Measurements from ENCODE around the gene PRSS50.

The PRSS50 gene

GRCh38 chr3:46692566-46692990 lies 25.1 kb downstream of the PRSS50 start:
- no peak for DNase-seq (ENCODE audit: low read depth in 2 of 3, low spot score in 1 of 3)

- DNase-seq (ENCODE audit: low read depth in 2 of 3, low spot score in 1 of 3): no peak
Measured at GRCh38 chr3:46690798-46691197, 26.9 kb downstream of the PRSS50 start.

DNA sequence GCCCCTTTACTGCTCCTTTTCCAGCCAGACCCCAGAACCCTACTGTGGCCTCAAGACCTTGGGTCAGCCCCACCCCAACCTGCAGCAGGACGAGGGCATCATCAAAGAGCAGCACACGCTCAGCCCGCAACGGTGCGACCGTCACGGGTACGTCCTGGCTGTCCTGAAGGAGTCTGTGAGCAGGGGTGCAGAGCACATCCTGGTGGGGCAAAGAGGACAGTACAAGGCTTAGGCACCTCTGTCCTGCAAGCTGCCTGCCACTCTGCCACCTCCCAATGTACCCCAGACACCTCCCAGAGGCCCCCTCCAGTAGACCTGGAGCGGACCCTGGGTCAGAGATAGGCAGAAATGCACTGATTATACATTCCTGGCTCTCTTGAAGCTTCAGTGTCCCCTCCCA lies 32.2 kb downstream of the PRSS50 start:
- no peak for DNase-seq (ENCODE audit: low read depth in 2 of 3, low spot score in 1 of 3)

DNA sequence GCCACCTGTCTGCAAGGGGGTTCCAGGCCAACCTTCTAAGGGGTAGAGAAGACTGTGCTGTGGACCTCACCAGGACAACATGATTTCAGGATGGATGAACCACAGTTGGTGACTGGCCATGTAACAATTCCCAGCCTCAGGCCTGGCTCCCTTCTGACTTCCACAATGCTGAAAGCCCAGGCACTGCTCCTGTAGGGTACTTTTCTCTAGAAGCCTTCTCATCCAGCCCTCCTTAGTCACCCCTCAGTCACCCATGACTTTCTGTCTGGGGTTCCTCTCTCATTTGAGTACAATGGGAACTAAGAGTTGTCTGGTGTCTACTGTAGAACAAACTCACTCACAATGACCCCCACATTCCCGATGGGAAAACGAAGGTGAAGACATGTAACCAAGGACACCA lies 32.8 kb downstream of the PRSS50 start:
- no peak for DNase-seq (ENCODE audit: low read depth in 2 of 3, low spot score in 1 of 3)

GRCh38 chr3:46682974-46683373 lies 34.7 kb downstream of the PRSS50 start:
- no peak for DNase-seq (ENCODE audit: low read depth in 2 of 3, low spot score in 1 of 3)

DNA sequence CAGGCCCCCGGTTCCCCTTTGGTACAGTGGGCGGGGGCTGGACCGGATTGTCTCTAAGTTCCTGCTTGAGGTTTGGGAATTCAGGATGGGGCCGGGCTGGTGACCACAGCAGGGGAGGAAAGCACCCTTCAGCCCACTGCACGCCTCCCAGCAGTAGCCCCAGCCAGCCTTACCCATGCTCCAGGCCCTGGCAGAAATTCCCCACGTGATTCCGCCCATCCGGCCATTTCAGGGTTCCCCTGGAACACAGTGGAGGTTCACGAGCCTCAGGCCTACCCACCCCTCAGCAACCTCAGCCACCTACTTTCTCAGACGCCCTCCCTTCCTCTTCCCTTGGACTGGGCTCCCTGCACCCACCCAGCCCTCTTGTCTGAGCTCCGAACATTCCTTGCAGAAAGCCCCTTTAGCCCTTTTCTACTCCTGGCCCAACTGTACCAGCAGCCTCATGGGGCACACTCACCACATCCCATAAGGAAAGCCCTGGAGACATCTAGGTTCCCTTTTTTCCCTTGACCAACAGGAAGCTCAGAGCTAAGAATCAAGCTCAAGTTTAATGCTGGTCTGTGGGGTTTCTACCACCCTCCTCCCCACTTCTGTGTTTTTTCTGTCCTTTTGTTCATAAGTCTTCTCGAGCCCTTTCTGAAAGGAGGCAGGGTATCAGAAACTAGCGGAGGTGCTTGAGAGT lies 35.7 kb downstream of the PRSS50 start:
- DNase-seq (ENCODE audit: low read depth in 2 of 3, low spot score in 1 of 3): no peak

DNA sequence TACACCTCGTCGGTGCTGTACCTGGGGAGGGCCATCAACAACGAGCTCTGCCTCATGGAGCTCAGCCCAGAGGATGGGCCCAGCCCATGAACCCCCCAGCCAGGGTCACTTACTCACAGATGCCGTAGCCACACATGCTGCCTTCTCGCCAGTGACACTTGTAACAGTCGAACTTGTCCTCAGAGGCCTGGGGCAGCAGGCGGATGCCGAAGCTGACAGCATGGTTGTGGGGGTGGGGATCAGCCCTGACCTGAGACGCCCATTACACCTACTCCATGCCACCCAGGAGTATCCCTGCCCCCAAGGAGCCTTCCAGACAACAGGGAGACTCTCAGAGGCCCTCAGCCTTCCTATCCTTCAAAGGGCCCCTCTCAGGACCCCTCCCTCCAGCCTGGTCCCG lies 36.3 kb downstream of the PRSS50 start:
- DNase-seq (ENCODE audit: low read depth in 2 of 3, low spot score in 1 of 3): no peak

GRCh38 chr3:46680298-46680826 lies 37.3 kb downstream of the PRSS50 start:
- DNase-seq (ENCODE audit: low read depth in 2 of 3, low spot score in 1 of 3): no peak

DNA sequence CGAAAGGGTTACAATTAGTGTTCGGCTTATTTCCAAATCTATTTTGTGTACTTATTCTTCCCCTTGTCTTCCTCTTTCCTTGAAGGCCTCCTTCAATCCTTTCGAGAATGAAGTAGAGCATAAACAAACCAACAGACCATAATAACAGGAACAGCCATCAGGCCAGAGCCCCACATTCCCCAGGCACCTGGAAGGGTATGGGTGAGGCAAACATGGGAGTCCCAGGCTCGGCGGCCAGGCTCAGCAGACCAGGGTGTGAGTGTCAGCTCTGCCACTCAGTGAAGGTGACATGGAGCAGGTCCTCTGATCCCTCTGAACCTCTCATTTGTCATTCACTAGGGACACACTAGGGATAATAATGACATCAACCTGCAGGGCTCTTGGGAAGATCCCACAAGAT lies 38.0 kb downstream of the PRSS50 start:
- DNase-seq (ENCODE audit: low read depth in 2 of 3, low spot score in 1 of 3): no peak

GRCh38 chr3:46678280-46678679 lies 39.4 kb downstream of the PRSS50 start:
- DNase-seq (ENCODE audit: low read depth in 2 of 3, low spot score in 1 of 3): no peak

GRCh38 chr3:46677411-46677726 lies 40.3 kb downstream of the PRSS50 start:
- no peak for DNase-seq (ENCODE audit: low read depth in 2 of 3, low spot score in 1 of 3)

DNA sequence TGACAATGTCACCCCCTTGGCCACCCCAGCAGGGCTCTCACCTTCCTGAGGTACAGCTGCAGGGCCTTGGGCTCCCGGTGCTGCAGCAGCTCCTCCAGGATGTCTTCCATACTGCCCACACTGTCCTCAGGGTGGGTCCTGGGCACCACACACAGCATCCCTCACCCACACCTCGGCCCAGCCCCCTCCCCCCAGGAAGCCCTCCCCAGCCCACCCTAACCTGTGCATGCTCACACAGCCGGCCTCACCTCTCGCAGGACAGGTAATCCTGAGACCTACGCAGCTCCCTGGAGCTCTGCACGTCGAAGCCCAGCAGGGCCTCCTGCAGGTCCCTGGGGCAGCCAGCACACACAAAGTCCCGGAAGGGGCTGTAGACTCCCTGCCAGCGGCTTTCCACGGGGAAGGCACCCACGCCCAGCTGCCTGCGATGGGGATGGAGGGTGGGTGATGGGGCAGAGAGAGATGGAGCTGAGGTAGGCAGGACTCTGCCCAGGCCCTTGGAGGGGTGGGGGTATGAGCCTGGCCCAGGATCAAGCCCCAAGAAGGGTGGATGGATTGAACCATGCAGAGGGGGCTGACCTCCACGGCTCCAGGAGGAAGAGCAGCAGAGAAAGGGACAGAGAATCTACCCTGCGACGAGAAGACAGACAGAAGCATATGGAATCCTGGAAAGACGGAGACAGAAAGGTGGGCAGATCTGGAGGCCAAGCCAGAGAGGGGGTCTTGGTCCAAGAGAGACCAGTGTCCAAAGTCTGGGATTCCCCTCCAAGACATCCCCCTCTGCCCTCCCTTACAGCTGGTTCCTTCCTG lies 40.9 kb downstream of the PRSS50 start:
- DNase-seq (ENCODE audit: low read depth in 2 of 3, low spot score in 1 of 3): no peak

GRCh38 chr3:46675843-46676567 lies 41.7 kb downstream of the PRSS50 start:
- DNase-seq (ENCODE audit: low read depth in 2 of 3, low spot score in 1 of 3): no peak

DNA sequence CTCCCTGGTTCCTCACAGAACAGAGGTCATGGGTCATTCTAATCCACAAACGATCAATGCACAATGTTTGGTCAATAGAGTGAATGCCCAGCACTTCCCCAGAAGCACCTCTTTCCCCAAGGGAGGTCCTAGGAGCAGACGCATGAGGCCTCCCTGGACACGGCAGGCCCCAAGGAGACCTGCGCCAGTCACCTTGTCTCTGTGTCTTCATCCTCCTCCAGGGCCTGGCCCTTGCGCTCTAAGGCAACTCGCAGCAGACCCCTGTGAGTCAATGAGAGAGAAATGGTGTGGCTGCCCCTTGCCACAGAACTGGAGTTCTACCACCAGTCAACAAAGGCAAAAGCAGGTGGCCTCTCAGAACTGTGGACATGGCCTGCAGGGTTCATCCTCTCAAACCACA lies 42.2 kb downstream of the PRSS50 start:
- no peak for DNase-seq (ENCODE audit: low read depth in 2 of 3, low spot score in 1 of 3)

DNA sequence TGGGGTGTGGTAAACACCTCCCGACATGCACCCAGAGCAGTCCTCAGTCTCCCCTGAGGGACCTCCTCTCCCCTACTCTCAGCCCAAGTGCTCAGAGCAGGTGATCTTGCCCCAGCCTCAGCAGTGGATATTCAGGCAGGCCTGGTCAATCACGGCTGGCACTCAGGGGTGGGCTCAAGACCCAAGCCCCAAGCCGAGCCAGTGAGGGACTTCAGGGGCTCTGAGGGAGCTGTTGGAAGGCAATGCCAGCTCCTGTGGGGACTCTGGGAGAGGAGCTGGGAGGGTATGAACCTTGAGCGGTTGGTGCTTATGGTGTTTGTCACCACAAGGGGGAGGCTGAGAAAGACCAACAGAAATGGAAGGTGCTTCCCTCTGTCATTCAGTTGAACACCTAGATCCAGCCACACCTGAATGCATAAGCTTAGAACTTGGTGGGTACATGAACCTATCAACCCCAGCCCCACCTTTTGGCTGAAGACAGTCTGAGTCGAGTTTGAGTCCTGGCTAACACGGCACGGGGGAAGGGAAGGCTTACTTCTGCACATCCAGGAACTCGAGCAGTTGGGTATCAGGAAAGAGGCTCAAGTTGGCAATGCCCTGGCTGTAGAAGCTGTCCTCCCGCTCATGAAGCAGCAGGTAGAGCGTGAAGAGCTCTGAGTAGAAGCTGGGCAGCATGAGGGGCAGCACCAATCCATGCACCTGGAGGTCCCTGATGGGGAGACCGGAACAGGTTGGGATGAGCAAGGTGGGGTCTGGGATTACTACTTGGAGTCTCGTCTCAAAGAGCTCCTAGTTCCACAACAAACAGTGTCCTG lies 43.4 kb downstream of the PRSS50 start:
- DNase-seq (ENCODE audit: low read depth in 2 of 3, low spot score in 1 of 3): no peak

GRCh38 chr3:46673151-46674030 lies 44.3 kb downstream of the PRSS50 start:
- no peak for DNase-seq (ENCODE audit: low read depth in 2 of 3, low spot score in 1 of 3)

GRCh38 chr3:46672349-46672695 lies 45.3 kb downstream of the PRSS50 start:
- no peak for DNase-seq (ENCODE audit: low read depth in 2 of 3, low spot score in 1 of 3)

- no peak for DNase-seq (ENCODE audit: low read depth in 2 of 3, low spot score in 1 of 3)
Measured at GRCh38 chr3:46671541-46672348, 45.9 kb downstream of the PRSS50 start.

DNA sequence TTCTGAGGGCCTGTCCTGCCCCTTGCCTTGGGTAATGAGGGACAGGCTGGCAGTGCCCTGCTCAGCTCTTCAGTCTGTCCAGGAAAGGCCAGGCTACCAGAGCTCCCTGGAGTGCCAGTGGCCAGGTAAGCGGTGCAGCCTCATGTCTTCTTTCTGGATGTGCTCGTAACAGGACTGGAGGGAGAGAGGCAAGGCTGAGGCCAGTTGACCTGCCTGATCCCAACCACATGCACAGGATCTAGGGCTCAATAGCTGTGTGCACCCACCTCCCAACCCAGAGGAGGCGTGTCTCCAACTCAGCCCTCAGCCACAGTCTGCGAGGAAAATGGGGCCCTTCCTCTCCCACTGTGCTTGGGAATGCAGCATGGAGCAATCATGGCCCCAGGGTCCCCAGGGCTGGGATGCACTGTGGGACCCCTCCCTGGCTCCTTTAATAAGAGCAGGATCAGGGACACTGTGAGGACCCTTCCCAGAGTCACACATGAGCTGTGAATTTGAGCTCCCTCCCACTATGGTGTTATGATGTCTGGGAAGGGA lies 46.7 kb downstream of the PRSS50 start:
- DNase-seq (ENCODE audit: low read depth in 2 of 3, low spot score in 1 of 3): no peak
